Measurements from ENCODE around the gene KIAA1549. TPM values are rescaled to one million over a fixed set of nuclear protein-coding genes. Genes with fewer than 3 reads are reported as not detected.

KIAA1549 gene
- total RNA-seq, 1 donor from 2014 or later = 0.45 TPM

DNA sequence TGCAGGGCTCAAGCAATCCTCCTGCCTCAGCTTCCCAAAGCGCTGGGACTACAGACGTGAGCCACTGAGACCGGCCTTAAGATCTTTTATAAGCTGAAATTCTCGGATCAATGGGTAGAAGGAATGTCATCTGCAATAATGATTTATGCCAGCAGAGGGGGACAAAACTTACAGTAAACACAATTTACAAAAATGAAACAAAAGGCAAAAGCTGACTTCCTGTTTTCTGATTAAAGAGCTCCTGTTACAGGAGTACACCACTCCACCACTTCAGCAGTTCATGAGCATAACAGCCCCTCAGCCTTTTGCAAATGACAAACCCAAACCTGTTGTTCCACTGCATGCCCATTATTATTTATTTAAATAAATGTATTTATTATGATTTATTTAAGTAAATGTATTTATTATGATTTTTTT lies 94.7 kb downstream of the KIAA1549 start:
- intact Hi-C loops (cut with micrococcal nuclease) = loop anchor here (1.0 to 10.0 kb wide), 6 partner anchors 17 to 468 kb away; partner anchors contain the start of genes LUC7L2 and UBN2

DNA sequence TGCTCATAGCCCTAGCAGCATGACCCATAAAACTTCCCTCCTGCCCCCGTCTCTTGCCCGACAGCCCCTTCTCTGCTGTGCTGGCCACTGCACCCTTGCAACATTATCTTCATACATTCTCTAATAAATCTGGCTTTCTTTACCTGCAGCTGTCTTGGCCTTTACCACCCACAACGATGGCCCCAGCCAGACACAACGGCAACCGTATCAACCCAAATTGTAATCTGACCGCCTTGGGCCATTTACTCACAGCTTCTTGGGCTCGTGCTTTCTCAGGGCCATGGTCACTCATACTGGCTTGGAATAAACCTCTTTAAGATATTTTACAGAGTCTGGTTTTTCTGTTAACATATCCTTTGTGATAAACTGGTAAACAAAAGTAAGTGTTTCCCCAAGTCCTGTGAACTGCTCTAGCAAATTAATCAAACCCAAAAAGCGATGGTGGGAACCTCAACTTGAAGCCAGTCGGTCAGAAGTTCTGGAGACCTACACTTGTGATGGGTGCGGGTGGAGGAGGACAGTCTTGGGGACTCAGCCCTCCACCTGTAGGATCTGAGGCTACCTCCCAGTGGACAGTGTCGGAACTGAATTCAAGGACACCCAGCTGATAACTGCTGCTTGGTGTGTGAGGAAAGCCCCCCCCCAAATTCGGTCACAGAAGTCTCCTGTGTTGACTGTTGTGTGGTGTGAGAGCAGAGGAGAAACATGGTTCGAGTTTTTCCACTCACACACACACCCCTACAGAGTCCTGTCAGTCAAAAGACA lies 95.6 kb downstream of the KIAA1549 start:
- intact Hi-C loops (cut with micrococcal nuclease) = loop anchor here (1.0 to 10.0 kb wide), 6 partner anchors 18 to 469 kb away; partner anchors contain the start of genes LUC7L2 and UBN2

DNA sequence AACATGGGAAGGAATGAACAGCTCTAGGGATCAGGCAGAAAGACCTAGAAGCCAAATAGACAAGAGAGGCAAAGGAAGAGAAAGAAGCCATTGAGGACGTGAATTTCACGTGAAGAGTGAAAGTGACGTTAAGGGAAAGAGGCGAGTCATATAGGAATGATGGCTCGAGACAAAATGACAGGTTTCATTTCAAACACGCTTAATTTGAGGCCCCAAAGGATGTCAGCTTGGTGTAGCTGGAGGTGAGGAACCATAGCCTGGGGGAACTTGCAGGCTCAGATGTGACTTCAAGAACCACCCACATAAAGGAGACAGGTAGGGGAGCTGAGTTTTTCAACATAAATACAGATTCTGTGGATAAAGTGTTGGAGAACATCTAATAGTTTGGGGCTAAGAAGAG lies 98.9 kb downstream of the KIAA1549 start:
- intact Hi-C loops (cut with micrococcal nuclease) = loop anchor here (10.0 kb wide), 3 partner anchors 253 to 473 kb away; partner anchors contain the start of genes LUC7L2 and UBN2

DNA sequence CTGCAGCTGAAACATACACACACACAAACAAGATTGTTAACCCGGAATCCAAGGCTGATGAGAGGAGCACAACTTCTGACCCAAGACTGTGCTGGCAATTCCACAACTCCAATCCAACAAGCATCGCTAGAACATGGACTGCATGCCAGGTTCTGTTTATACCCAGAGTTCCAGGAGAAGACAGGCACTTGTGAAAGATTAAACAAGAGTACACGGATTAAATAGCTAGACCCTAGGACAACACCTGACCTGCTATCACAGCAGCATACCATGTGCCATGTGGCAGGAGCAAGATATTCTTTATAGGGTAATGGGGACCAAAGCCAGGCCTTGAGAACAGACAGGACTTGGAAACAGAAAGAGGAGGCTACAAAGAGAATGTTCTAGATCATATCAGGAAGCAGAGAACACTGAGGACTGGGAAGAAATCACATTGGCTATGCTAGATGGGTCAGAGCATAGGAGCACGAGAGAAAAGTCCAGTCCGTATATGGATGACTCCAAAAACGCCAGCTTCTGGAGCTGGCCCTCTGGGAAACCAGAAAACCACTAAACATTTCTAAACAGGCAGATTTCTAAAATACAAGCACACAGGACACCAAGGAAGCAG lies 99.5 kb downstream of the KIAA1549 start:
- intact Hi-C loops (cut with micrococcal nuclease) = loop anchor here (10.0 kb wide), 3 partner anchors 253 to 473 kb away; partner anchors contain the start of genes LUC7L2 and UBN2

DNA sequence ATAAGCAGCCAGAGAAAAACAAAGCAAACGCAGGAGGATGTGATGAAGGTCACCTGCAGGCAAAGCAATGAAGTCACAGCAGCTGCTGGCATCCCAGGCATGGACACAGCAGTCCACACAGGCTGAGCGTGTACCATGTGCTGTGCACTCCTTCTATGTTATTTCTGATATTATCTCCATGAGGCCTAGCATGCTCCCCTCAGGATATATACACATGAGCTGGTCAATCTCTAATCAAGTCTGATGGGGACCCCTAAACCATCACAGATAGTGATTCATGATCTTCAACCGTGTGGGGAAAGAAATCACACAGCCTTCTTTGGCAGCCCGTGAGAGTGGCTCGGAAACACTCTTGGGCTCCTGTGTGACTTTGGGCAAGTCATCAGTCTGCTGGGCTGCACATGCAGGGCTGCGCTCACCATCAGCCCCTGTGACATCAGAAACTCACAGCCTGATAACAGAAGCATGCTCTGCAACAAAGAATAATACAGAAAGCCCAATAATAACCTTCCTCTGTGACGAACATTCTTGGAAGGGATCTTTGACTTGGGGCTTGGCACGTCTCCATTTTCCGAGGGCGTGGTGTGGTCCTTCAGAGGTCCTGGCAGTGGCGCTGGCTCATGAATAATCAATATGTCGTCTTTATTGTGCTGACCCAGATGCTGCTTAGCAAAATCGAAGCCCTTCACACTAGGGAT lies 100.2 kb downstream of the KIAA1549 start:
- intact Hi-C loops (cut with micrococcal nuclease) = loop anchor here (10.0 kb wide), 3 partner anchors 254 to 474 kb away; partner anchors contain the start of genes LUC7L2 and UBN2

DNA sequence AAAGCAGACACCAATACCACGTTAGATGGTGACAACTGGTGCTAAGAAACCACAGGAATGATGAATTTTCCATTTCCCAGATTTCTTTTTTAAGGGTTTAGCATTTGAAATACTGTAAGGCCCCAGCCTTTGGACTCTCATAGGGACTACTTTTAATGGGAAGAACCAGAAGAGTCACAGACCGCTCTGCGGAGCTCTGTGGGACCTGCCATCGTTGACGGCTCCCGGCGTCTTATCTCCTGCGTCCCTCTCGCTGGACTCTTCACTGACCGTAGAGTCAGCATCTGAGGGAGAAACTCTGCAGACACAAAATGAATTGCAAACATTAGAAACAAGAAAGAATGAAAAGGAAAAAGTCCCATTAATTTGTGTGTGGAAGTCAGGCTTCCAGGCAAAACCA lies 101.8 kb downstream of the KIAA1549 start:
- intact Hi-C loops (cut with micrococcal nuclease) = loop anchor here (10.0 kb wide), 2 partner anchors 255 to 975 kb away; no protein-coding TSS in a partner anchor

DNA sequence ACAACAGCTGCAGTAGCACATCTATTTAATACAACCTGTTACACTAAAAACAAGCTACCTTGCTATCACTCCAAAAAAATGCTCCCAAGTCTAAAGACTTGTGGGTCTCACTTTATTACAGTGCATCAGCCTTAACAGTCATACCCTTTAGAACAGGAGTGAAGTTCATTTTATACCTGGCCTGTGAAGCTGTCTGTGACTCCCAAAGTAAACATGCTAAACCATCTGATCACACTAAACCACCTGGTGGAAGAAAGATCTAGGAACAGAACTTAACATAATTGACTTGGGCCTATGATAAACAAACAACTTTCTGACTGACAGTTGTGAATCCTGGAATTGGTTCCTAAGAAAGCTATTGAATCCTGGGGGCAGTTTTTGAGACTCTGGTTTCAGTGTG lies 102.3 kb downstream of the KIAA1549 start:
- intact Hi-C loops (cut with micrococcal nuclease) = loop anchor here (10.0 kb wide), 2 partner anchors 254 to 974 kb away; no protein-coding TSS in a partner anchor

DNA sequence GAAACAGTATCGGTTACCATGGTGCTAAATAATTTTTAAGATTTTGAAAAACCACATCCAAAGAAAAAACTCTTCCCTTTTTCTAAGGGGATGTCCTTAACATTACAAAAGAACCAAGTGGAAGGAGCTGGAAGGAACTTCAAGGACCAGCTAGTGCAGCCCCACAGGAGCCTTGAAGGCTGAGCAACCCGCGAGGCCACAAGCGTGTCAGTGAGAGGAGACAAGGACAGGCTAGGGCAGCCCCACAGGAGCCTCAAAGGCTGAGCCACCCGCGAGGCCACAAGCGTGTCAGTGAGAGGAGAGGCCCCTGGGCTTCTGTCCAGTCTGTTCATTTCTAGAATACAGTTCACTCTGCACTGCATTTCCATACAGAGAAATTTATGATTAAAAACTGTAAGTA lies 103.1 kb downstream of the KIAA1549 start:
- intact Hi-C loops (cut with micrococcal nuclease) = loop anchor here (10.0 kb wide), 2 partner anchors 253 to 973 kb away; no protein-coding TSS in a partner anchor

DNA sequence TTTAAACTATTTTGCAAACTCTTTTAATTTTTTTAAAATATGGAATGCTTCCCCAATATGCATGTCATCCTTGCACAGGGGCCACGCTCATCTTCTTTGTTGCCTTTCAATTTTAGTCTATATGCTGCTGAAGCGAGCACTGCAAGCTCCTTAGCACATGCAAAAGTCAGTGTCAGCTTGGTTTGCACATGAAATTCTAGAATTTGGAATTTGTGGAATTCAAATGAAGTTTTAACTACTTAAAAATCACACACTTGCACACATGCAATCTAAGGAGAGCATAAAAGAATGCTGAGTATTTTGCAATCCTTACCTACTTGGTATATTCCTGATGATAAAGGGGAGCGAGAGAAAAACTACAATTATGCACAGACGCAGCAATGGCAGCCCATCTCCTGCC lies 104.9 kb downstream of the KIAA1549 start:
- intact Hi-C loops (cut with micrococcal nuclease) = loop anchor here (1.0 to 10.0 kb wide), 5 partner anchors 27 to 972 kb away; no protein-coding TSS in a partner anchor

DNA sequence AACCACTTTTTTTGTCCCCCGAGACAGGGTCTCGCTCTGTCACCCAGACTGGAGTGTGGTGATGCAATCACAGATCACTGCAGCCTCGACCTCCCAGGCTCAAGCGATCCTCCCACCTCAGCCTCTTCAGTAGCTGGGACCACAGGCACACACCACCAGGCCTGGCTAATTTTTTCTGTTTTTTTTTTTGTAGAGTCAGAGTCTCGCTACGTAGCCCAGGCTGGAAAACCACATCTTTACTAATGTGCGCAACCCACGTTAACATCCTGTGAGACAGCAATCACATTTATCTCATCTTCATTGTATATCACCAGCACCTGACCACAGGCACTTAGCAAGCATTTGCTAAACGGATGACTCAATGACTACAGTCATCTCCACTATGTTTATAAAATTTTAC lies 105.4 kb downstream of the KIAA1549 start:
- intact Hi-C loops (cut with micrococcal nuclease) = loop anchor here (1.0 to 10.0 kb wide), 5 partner anchors 28 to 971 kb away; no protein-coding TSS in a partner anchor

DNA sequence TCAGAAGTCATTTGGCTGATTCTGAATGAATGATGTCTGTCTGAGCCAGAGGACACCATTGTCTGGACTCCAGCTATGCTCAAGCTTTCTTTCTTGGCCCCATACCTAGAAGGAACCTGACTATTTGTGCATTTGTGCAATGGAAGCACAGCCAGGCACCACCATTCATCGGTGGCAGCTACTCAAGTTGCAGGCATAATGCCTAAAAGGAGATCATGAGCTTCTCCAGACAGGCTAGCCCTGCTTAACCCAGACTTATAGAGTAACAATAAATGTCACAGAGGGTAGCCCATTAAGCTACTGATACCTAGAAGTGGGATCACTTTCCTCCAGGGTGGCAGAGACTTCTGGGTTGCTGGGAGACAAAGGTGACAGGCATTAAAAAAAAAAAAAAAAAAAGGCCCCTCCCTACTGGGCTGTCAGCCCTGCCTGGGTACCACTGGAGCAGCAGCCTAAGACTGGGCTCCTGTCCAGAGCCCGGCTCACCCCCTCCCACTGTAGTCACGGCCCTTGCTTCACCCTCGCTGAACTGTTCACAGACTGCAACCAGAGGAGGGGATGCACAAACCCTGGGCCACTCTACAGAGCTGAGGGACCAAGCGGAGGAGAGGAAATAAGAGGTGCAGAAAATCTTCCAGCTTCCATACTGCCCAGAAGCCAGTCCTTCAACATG lies 107.8 kb downstream of the KIAA1549 start:
- intact Hi-C loops (cut with micrococcal nuclease) = loop anchor here (10.0 kb wide), 2 partner anchors 249 to 969 kb away; no protein-coding TSS in a partner anchor

DNA sequence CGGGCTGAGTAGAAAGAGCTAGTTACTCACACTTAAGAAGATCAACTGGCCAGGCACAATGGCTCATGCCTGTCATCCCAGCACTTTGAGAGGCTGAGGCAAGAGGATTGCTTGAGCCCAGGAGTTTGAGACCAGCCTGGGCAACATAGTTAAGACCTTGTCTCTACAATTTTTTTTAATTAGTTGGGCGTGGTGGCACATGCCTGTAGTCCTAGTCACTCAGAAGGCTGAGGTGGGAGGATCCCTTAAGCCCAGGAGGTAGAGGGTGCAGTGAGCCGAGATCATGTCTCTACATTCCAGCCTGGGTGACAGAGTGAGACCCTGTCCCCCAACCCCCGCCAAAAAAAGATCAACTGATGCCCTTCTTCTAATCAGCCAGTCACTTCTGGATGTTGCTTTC lies 108.6 kb downstream of the KIAA1549 start:
- intact Hi-C loops (cut with micrococcal nuclease) = loop anchor here (10.0 kb wide), 2 partner anchors 248 to 968 kb away; no protein-coding TSS in a partner anchor

DNA sequence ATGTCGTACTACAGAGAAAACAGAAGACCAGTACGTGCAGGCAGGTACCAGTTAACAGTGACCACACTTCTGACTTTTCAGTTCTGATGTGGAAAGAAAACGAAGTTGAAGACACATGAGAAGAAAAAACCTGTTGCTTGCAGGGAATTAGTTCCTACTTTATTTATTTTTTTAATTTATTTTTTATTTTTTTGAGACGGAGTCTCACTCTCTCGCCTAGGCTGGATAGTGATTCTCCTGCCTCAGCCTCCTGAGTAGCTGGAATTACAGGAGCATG lies 109.4 kb downstream of the KIAA1549 start:
- intact Hi-C loops (cut with micrococcal nuclease) = loop anchor here (10.0 kb wide), 2 partner anchors 247 to 967 kb away; no protein-coding TSS in a partner anchor

DNA sequence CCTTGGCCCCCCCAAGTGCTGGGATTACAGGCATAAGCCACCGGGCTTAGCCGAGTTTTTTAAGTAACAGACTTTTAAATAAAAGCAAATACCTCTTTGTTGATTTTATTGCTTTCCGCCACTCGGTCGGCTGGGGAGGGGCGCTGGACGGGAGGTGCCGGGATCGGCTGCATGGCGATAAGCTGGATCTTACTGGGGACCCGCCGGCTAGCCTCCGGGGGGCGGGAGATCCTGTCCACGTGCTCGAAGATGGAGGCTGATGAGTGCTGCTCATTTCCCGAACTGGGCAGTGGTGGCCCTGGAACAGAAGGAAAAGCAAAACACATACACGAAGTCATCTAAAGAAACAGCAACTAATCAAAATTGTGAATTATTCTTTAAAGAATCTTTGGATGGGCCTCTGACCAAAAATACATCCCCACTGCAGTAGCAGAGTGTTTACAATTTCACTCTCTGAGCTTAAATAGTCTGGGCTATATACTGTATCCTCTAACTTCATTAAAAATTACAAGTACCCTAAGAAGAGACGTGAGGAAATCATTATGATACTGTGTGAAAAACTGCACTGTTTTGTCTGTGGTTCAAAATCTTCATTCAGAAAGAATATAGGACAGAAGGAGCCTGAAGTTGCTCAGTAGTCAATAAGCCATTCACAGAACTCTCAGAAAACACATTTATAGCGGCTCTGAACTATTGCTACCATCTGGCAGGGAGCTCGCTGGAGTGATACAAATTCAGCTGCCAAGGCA lies 110.0 kb downstream of the KIAA1549 start:
- intact Hi-C loops (cut with micrococcal nuclease) = loop anchor here (10.0 kb wide), 2 partner anchors 246 to 966 kb away; no protein-coding TSS in a partner anchor

DNA sequence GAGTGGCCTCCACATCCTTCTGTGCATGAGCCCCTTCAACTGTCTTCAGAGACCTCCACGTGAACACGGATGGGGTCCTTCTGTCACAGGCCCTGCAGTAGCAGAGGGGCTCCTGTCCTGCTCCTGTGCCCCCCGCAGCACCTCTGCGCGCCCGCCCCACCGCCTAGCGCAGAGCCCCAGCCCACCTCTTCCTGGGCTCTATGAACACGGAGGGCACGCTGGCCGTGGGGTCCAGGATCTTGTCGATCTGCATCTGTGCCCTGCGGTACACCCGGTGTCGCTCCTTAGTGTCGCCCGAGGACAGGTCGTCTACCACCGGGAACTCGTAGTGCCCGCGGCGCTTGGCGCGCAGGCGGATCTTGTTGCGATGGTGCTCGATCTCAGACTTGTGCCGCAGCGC lies 111.8 kb downstream of the KIAA1549 start:
- intact Hi-C loops (cut with micrococcal nuclease) = loop anchor here (5.0 to 10.0 kb wide), 2 partner anchors 407 to 1215 kb away; partner anchors contain the start of gene TRIM24

DNA sequence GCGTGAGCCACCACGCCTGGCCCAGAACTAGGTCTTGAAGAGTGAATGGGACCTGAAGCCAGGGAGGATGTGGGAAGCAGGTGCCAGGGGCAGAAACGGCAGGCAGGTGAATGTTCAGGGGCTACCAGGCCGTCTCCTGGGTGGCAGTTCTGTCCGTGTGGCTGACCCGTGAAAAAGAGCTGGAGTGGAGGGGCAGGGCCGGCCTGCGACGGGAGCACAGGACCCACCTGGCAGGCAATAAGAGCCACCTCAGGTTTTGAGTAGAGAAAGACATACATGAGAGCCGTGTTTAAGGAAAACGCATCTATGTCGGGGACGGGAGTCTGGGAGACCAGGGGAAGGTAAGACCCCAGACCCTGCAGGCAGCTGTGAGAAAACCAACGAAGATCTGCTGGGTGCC lies 112.5 kb downstream of the KIAA1549 start:
- intact Hi-C loops (cut with micrococcal nuclease) = loop anchor here (5.0 to 10.0 kb wide), 2 partner anchors 406 to 1214 kb away; partner anchors contain the start of gene TRIM24

DNA sequence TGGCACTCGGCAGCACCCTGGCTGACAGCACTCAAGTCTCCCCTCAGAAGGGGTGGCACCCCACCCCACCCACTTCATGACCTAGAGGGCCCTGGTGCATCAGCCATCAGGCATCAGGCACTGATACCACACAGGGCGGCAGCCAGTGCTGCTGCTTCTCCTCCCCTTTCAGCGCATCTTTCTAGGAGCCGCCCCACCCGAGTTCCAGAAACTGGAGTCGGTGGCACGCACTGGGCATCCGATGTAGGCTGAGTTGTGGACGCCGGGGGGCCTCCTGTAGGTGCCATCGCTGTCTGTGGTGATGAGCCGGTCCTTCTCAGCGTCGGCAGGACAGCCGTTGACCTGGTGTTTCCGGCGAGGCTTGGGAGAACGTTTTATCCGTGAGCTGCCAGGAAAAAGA lies 113.4 kb downstream of the KIAA1549 start:
- intact Hi-C loops (cut with micrococcal nuclease) = loop anchor here (5.0 to 10.0 kb wide), 2 partner anchors 405 to 1213 kb away; partner anchors contain the start of gene TRIM24

DNA sequence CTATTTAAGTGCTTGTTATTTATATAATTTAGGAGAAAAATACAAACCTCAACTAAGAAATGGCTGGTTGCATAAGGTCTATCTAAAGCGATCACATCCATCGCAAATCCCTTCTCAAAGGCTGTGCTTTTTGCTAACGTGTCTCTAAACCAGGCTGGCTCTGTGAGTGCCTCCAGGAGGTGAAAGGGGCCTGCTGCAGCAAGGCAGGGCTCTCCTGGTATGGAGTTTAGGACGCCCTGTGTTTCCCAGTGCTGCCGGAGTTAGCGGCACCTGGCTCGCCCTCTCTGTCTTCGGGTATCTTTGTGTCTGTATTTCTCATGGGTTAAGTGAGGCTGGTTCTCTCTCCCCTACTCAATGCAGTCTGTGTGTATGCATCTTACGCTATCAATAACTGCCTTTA lies 114.8 kb downstream of the KIAA1549 start:
- intact Hi-C loops (cut with micrococcal nuclease) = loop anchor here (1.0 to 10.0 kb wide), 5 partner anchors 128 to 1212 kb away; partner anchors contain the start of gene TRIM24

DNA sequence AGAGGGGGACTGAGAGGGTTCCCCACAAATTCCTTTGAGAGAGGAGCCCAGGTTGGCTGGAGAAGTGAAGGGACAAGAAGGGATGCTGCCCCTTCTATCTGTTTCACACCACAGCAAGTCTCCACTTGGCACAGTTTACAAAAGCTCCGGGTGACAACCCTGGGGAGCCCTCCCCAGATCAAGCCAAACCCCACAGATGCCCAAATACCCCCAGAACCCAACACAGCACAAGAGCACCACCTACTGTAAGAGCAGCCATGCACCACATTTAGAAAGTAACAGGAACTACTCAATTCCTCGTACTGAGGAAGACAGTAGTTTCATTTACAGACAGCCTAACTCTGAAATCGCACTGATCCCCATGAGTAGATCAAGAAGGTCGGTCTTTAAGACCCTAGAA lies 115.3 kb downstream of the KIAA1549 start:
- intact Hi-C loops (cut with micrococcal nuclease) = loop anchor here (1.0 to 10.0 kb wide), 5 partner anchors 128 to 1211 kb away; partner anchors contain the start of gene TRIM24
